Measurements from ENCODE around the gene MAGI1.

MAGI1 gene

DNA sequence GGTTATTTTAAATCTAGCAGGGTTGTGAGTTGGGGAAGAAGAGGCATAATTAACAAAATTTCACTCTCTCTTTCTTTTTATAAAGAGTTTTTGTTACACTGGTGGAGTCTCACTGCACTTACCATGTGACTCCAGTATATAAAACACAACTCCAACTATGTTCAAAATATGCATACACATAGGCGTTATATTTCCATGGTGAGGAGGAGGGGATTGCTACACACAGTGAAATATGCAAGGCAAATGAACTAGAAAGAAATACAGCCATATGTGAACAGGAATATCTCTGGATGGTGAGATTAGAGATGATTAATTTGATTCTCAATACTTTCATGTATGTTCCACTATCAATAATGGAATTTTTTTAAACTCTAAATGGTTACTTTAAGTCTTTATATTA is 385.0 kb downstream of the MAGI1 start:
- no peak overlapping the region for H3K4me3 ChIP-seq (ENCODE audit: low read depth, low read length)

DNA sequence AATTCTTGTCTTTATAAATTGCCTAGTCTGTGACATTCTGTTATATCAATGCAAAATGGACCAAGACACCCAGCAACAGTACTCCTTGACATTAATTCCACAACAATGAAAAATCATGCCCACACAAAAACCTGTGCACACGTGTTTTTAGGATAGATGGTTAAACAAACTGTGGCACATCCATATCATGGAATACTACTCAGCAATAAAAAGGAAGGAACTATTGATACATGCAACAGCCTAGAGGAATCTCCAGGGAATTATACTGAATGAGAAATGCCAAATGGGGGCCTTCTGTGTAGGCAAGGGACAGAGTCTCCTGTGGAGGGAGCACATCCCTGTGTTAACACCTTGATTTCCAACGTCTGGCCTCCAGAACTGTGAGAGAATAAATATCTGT is 388.5 kb downstream of the MAGI1 start:
- H3K4me3 ChIP-seq (ENCODE audit: low read depth, low read length), result no peak overlapping the region

DNA sequence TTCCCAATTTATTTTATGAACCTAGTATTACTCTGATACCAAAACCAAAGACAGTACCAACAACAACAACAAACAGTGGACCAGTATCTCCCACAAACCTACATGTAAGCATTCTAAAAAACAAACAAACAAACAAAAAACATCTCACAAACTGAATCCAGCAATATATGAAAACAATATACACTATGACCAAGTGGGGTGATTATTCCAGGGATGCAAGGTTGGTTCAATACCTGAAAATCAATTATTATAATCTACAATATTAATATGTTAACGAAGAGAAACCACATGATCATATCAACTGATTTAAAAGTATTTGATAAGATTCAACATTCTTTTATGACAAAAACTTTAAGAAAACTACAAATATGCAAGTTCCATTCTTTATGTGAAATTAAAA is 391.3 kb downstream of the MAGI1 start:
- H3K4me3 ChIP-seq (ENCODE audit: low read depth, low read length), result no peak overlapping the region

DNA sequence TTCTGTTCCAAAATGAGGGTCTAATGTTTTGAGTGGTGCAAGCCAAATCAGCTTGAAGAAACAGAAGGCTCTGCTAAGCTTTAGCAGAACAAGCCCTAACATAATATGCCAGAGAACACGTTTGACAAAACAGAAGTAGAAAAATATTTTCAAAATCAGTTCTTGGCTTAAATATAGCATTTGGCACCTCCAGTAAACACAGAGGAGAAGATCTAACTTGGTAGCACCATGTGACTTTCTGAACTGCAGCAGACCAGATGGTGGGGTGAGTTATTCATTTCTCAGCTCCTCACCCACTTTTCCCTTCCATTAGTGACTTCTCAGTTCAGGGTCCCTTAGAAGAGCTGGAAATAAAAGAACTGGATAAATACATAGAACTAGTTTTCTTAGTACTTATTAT is 395.8 kb downstream of the MAGI1 start:
- no peak overlapping the region for H3K4me3 ChIP-seq (ENCODE audit: low read depth, low read length)

DNA sequence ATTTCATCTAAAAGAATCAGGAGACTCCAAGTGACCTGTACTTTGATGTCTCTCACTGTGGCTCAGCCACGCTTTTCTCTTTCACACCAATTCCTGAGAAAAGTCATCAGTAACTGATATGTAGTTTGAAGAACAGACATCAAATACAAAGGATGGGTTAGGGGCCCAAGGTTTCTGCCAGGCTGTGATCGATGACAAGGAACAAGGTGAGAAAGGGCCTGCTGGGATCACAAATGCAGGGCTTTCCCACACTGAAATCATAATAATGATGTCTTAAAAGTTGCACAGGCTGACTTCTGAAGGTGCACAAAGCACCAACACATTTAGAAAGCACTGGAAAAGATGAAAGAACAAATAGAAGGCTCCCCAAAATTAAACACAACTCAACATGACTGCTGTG is 396.9 kb downstream of the MAGI1 start:
- no peak overlapping the region for H3K4me3 ChIP-seq (ENCODE audit: low read depth, low read length)

DNA sequence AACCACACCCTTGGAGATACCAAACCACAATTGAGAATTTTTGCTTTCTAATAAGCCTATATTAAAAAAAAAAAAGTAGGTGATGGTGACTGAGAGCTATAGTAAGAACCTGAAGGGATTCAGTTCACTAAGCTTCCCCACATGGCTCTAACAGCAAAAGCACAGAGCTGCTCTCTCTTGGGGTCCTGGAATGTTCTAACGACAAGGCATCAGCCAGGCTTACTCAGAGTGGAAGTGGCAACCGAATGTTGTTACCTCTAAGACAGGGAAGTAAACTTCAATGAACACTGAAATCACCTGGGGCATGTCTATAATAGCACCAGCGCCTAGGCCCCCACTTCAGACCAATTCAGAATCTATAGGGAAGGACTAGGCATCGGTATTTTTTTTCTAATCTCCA is 397.7 kb downstream of the MAGI1 start:
- H3K4me3 ChIP-seq (ENCODE audit: low read depth, low read length), result no peak overlapping the region

DNA sequence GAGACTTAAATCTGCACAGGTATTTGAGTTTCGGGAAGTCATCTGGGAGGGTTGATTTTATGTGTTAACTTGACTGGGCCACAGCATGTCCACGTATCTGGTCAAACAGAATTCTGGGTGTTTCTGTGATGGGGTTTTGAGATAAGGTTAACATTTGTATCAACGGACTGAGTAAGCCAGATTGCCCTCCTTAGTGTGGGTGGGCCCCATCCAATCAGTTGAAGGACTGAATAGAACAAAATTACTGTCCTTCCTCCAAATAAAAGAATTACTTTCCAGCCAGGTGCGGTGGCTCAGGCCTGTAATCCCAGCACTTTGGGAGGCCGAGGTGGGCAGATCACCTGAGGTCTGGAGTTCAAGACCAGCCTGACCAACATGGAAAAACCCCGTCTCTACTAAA is 399.3 kb downstream of the MAGI1 start:
- no peak overlapping the region for H3K4me3 ChIP-seq (ENCODE audit: low read depth, low read length)

DNA sequence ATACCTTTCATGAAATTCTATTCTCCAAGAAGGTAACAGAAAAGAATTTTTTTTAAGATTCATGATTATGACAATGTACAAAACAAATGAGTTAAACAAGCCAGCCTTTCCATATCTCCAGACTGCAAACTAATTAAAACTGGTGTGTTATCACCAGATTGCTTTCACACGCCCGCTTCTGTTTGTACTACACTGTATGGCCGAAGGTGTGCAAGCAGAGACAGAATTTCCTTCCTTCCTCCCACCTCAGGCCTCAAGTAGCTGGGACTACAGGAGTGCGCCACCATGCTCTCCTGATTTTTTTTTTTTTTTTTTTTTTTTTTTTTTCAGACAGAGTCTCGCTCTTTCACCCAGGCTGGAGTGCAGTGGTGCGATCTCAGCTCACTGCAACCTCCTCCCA is 400.4 kb downstream of the MAGI1 start:
- no peak overlapping the region for H3K4me3 ChIP-seq (ENCODE audit: low read depth, low read length)

DNA sequence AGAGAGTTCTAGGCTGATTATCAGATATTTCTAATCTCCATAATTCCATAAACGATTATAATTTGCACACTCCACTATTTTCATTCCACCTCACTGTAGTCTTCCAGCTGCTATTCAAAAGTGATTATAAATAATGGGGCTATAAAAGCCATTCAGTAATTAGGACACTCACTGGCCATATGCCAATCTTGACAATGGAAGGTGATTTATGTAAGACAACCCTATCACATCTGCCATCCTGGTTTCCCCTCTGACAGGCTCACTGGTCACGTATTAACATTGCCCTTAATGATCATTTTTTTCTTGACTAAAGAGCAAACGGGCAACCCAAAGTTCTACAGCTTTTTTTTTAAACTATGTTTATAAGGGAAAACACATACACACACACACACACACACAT is 402.4 kb downstream of the MAGI1 start:
- H3K4me3 ChIP-seq (ENCODE audit: low read depth, low read length), result no peak overlapping the region

DNA sequence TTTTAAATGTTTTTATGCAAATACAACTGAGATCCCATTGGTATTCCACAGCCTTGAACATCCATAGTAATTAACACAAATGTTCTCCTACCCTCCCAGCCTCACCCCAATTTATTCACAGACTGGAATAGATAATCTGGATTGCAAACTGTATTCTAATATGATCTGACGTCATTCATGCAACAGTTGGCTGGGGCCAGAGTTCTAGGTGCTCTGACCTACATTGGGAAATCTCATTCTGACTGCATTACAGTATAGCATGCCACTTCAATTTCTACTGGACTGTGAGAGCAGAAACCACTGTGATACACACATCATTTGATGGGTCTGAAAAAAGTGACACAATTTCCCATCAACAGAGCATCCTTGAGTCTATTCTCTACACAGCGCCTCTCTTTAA is 403.1 kb downstream of the MAGI1 start:
- no peak overlapping the region for H3K4me3 ChIP-seq (ENCODE audit: low read depth, low read length)

DNA sequence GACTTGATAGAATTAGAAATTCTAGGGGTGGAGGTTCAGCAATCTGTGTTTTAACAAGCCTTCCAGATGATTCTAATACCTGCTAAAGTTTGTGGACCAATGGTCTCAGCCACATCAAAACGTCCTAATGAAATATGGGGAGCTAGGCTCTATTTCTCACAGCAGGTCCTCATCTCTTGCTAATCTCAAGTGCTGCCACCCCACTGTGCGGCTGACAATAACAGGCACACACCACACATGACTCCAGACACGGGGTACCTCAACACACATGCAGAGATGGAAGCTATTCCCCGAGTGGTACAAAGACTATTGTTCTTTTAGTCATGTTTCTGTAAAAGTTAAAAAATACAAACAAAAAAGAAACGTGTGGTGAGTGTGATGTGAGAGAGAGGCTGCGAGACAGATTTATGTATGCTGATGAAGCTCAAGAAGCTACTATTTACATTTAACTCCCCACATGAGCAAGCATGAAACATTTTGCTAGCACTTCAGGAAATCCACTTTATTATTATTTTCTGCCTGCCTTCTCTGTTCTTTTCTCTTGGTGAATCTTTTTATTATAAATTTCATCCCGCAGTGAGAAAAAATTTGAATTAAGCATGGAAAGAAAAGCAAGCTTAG is 405.6 kb downstream of the MAGI1 start:
- H3K4me3 ChIP-seq (ENCODE audit: low read depth, low read length), result no peak overlapping the region

DNA sequence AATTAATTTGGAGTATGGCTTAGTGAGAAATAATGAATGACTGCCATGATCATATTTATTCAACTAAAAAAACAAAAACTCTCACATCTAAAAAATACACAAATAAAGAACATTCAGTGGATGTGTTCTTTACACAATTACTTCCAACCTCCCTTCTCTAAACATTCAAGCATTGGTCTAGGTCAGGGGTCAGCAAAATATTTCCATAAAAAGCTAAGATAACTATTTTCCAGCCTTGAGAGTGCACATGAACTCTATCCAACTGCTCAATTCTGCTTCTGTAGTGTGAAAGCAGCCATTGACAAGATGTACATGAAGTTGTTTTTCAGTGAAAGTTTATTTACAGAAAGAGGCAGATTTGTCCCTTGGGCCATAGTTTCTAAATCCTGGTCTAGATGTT is 406.3 kb downstream of the MAGI1 start:
- no peak overlapping the region for H3K4me3 ChIP-seq (ENCODE audit: low read depth, low read length)

DNA sequence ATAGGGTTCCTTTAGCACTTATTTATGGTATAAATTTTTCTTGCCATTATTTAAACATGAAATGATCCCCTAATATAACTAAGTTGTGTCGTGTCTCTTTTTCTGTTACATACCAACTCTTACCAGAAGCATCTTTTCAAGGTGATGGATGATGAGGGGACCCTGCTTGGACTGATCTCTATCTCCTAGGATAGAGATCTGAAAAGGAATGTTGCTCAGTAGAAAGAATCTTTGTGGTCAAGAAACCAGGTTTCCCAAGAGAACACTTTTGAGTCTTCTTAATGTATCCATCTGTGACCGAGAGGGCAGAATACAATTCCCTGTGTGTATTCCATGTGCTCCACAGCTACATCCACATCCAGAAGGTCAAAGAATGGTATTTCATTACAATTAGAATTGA is 409.7 kb downstream of the MAGI1 start:
- no peak overlapping the region for H3K4me3 ChIP-seq (ENCODE audit: low read depth, low read length)

DNA sequence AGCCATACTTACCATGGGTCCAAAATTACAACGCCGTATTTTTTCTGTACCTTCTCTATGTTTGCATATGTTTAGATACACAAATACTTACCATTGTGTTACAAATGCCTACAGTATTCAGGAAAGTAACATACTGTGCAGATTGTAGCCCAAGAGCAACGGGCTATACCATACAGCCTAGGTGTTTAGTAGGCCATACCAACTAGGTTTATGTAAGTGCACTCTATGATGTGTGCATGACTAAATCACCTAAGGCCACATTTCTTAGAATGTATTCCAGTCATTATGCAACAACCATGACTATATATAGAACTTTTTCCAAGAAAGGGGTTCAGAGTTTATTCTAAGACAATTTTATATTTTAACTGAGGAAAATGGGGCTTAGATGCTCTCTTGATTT is 411.7 kb downstream of the MAGI1 start:
- H3K4me3 ChIP-seq (ENCODE audit: low read depth, low read length), result no peak overlapping the region

DNA sequence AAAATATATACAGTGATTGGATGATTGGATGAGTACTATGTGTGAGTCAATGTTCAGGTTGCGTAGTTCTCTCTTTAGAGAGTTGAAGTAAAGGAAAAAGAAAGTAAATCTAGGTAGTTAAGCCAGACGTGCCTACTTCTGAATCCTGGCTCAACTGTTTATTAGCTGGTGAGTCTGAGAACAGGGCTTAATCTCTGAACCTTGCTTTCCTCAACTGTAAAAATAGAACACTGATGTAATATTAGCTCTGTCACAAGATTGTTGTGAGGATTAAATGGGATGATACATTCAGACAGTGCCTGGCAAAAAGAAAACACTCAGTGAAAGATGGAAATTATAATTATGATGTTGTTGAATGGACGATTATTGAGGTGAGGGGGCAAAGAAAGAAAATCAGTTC is 413.4 kb downstream of the MAGI1 start:
- no peak overlapping the region for H3K4me3 ChIP-seq (ENCODE audit: low read depth, low read length)

DNA sequence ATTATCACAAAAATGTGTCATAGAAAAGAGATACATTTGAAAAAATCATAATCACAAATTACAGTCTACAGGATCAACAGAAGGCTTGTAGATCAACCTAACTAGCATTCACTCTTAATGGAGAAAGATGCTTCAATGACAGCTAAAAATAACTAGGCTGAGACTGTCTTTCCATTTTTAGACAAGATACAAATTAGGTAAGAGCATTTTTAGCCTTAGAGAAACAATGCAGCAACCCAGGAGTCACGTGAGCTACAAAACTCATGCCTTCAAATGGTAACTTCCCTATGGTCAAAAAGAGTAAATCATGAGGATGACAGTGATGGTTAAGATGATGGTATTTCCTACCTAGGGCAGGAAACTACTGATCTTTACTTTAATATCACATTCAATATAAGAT is 415.4 kb downstream of the MAGI1 start:
- H3K4me3 ChIP-seq (ENCODE audit: low read depth, low read length), result no peak overlapping the region

DNA sequence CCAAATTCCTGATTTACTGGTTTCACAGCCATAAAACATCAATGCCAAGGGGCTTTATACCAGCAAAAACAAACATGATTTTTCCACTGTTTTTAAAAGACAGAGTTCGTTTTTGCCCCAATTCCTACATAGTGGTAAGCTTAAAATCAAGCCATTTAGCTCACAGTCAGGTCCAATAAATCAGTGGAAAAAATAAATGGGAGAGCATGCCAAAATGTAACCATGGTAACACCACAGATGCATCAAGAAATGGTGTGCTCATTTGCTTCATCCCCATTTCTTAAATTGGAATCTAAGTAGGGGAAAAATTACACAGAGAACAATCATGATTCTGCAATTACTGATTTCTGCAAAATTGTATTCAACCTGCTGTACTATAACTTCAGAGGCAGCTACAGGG is 418.8 kb downstream of the MAGI1 start:
- H3K4me3 ChIP-seq (ENCODE audit: low read depth, low read length), result no peak overlapping the region

DNA sequence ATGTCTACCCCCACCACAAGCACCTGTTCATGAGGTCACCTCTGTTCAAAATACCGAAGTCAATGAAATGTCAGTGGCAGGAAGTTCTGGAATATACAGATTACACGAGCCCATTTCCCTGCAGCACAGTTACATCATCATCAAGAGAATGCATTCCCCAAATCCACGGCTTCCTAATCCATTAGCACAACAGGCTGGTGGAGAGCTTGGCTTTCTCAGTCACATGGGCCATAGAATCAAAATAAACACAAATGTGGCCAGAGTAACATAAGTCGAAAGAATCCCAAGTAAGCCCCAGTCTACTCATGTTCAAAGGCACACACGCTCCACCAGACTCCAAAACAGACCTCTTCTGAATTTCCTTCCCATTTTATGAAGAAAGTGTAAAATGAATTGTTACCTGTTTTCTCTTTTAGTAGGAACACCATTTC is 419.3 kb downstream of the MAGI1 start:
- H3K4me3 ChIP-seq (ENCODE audit: low read depth, low read length), result no peak overlapping the region

DNA sequence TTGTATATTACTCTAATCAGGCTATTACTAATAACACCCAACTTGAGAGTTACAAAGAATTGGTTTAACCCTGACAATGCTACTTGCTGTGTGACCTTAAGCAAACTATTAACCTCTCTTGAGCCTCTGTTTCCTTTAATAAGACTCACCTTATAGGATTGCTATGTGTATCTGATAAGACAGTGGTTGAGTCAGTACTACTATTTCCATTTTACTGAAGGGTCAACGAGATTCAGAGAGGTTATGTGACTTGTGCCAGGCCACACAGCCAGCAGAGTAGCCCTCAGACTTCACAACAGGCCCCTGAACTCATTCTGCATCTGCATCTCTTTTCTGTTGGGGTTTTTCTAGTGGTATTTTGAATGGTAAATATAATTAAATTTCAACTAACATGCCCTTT is 420.1 kb downstream of the MAGI1 start:
- no peak overlapping the region for H3K4me3 ChIP-seq (ENCODE audit: low read depth, low read length)

DNA sequence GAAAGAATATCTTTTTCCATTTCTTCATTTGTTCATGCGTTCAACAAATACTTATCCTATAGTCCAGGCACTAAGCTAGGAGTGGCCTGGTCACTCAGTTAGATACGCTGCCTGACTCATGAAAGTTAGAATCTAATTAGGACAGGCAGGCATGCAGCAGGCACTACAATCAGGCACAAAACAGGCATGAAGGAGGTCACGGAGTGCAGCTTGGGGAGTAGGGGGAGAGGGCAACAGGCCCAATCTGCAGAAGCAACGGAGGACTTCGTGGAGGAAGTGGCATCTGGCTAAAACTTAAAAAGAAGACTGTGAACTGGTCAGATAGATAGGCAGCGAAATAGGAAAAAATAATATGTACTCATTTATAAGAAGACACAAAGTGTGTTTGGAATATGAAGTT is 420.9 kb downstream of the MAGI1 start:
- H3K4me3 ChIP-seq (ENCODE audit: low read depth, low read length), result no peak overlapping the region

DNA sequence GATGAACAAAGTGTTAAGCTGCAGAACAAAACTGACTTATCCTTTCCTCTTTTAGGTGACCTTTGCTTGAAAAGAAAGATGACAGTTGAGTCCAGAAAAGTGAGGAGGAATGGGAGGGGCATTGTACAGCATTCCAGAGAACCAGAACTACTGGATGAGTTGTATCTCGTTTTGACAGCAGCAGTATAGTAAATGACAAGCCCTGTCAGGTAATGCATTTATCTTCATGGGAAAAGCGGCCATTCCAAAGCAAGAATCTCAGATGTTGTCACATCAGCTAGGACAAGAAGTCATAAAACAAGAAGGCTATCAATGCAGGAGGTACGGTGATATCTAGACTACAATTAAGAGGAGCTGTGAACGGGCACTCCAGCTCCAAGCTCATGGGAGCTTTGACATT is 421.5 kb downstream of the MAGI1 start:
- H3K4me3 ChIP-seq (ENCODE audit: low read depth, low read length), result no peak overlapping the region

DNA sequence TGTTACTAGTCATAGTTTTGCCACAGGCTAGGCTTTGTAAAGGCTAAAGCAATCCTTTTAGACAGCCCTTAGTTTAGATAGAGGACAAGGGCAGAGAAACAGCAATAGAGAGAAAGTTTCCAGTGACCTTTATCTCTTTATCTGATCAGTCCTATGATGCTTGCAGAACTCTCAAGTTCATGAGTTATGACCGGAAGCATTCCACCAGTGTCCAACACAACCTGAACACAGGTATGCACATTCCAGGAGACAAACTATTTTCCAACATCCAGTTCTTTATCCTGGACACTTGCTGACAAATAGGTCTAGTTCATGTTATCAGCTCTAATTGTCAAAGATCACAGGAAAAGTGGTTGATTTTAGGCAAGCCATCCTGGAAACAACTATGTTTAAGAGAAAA is 422.2 kb downstream of the MAGI1 start:
- H3K4me3 ChIP-seq (ENCODE audit: low read depth, low read length), result no peak overlapping the region

DNA sequence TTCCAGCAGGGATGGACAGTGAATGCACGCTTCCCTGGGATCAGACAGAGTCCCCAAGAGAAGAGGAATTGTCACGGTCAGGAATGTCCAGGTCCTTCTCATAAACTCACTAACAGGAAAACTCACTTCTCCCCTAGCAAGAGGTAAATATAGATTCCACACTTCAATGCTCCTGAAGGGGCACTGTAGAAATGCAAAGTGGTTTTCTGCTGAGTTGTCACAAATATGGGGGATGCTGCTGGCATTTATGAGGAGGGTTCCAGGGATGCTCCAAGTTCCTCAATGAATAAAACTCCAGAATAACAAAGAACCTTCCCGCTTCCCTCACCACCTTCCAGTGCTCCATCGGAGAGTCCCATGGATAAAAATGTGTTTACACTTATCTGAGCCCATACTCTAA is 423.4 kb downstream of the MAGI1 start:
- H3K4me3 ChIP-seq (ENCODE audit: low read depth, low read length), result no peak overlapping the region

DNA sequence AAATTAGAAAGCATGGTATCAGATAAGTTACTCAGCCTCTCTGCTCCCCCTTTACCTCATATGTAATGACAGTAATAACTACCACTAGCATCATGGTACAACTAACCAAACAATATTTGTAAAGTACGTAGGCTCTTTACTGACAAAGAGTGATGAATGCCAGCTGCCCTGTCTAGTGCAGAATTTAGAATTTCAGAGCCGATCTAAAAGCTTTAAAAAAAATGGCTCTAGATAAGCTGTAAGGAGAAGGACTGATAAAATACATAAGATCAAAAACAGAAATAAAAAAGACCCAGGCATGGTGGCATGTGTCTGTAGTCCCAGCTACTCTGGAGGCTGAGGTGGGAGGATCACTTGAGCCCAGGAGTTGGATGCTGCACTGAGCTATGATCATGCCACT is 424.1 kb downstream of the MAGI1 start:
- no peak overlapping the region for H3K4me3 ChIP-seq (ENCODE audit: low read depth, low read length)

Measured in iPS-11a (cell line).